IMR-90 (cell line): ENCODE data around the gene TTLL4. TPM values are rescaled to one million over a fixed set of nuclear protein-coding genes. Genes with fewer than 3 reads are reported as not detected.

Source experiments
- ATAC-seq: fragments of 200-7000 bp; cut with Tn5 transposase; 2 replicates; pipeline ENCODE4 v1.9.1; 2020; ENCODE audit warnings: low read depth, mild to moderate bottlenecking, moderate library complexity
- BruUV-seq: library from RNA; stranded (reverse); fragments of 400-500 nt; replicated peaks from 2 replicates; lab custom pipeline; 2021; lab: Mats Ljungman, UMichigan
- CTCF ChIA-PET: fragments of 300-600 bp; formaldehyde crosslinking; extraction: SDS; loops from one replicate; lab custom pipeline; 2021; ENCODE audit warnings: antibody characterized with exemption; lab: Yijun Ruan, JAX
- POLR2A ChIA-PET: fragments of 300-600 bp; sonication (Branson Sonifier 250); formaldehyde crosslinking; loops from one replicate; lab custom pipeline; 2022; ENCODE audit warnings: antibody characterized with exemption; ENCODE audit not compliant: unreplicated experiment; lab: Charles Lee
- DNase-seq: peaks from one replicate; pipeline ENCODE4 v3.0.0; 2013
- H2AFZ ChIP-seq: replicated peaks from 2 replicates; pipeline ENCODE3; 2013; ENCODE audit warnings: low read length, mild to moderate bottlenecking; ENCODE audit not compliant: poor library complexity
- H2AK5ac ChIP-seq: 2 replicates; pipeline ENCODE4 v1.6.1; 2013; ENCODE audit warnings: low read depth, low read length, inconsistent platforms
- H2AK9ac ChIP-seq: replicated peaks from 2 replicates; pipeline ENCODE3; 2013; ENCODE audit warnings: mild to moderate bottlenecking, low read depth, low read length, moderate library complexity; ENCODE audit not compliant: poor library complexity
- H2BK120ac ChIP-seq: 2 replicates; pipeline ENCODE4 v1.6.1; 2013; ENCODE audit warnings: low read depth, low read length, inconsistent platforms
- H2BK15ac ChIP-seq: 3 replicates; pipeline ENCODE4 v1.6.1; 2013; ENCODE audit warnings: low read depth, low read length, inconsistent platforms
- H2BK20ac ChIP-seq: 2 replicates; pipeline ENCODE4 v1.6.1; 2013; ENCODE audit warnings: low read depth, mild to moderate bottlenecking, inconsistent platforms, low read length, moderate library complexity
- H2BK5ac ChIP-seq: 2 replicates; pipeline ENCODE4 v1.6.1; 2013; ENCODE audit warnings: mild to moderate bottlenecking, low read depth, low read length, inconsistent platforms; ENCODE audit not compliant: poor library complexity, severe bottlenecking
- H3K14ac ChIP-seq: replicated peaks from 2 replicates; pipeline ENCODE4 v1.6.1; 2013; ENCODE audit warnings: low read depth, low read length, inconsistent platforms
- H3K18ac ChIP-seq: 2 replicates; pipeline ENCODE4 v1.6.1; 2013; ENCODE audit warnings: low read depth, low read length, control low read depth
- H3K23ac ChIP-seq: 2 replicates; pipeline ENCODE4 v1.6.1; 2013; ENCODE audit warnings: low read depth, low read length, inconsistent platforms
- H3K27ac ChIP-seq: 2 replicates; pipeline ENCODE4 v1.5.1; 2013; ENCODE audit warnings: mild to moderate bottlenecking, control low read depth, low read length; ENCODE audit not compliant: insufficient read depth
- H3K27me3 ChIP-seq: 2 replicates; pipeline ENCODE4 v1.6.1; 2013; ENCODE audit warnings: low read length; ENCODE audit not compliant: control insufficient read depth, insufficient read depth
- H3K36me3 ChIP-seq: 2 replicates; pipeline ENCODE4 v1.6.1; 2013; ENCODE audit warnings: low read length, mixed read lengths; ENCODE audit not compliant: control insufficient read depth, insufficient read depth
- H3K4ac ChIP-seq: 2 replicates; pipeline ENCODE4 v1.6.1; 2013; ENCODE audit warnings: low read depth, low read length, inconsistent platforms
- H3K4me1 ChIP-seq: 2 replicates; pipeline ENCODE4 v1.6.1; 2013; ENCODE audit warnings: low read length, mixed read lengths; ENCODE audit not compliant: control insufficient read depth, insufficient read depth
- H3K4me2 ChIP-seq: 2 replicates; pipeline ENCODE4 v1.6.1; 2013; ENCODE audit warnings: low read depth, mild to moderate bottlenecking, control low read depth, low read length, moderate library complexity
- H3K4me3 ChIP-seq: 2 replicates; pipeline ENCODE4 v1.5.1; 2013; ENCODE audit warnings: low read depth, mild to moderate bottlenecking, control low read depth, low read length, moderate library complexity; ENCODE audit not compliant: insufficient read depth
- H3K56ac ChIP-seq: 2 replicates; pipeline ENCODE4 v1.6.1; 2013; ENCODE audit warnings: low read length, inconsistent platforms; ENCODE audit not compliant: insufficient read depth; ENCODE audit errors: extremely low read depth
- H3K79me1 ChIP-seq, 2 experiments: 2 replicates each; pipeline ENCODE4 v1.6.1; 2013; ENCODE audit warnings: low read length in 2 of 2, inconsistent platforms in 1 of 2, low read depth in 1 of 2
- H3K9ac ChIP-seq: 2 replicates; pipeline ENCODE4 v1.6.1; 2013; ENCODE audit warnings: low read depth, low read length, control low read depth
- H3K9me1 ChIP-seq: 2 replicates; pipeline ENCODE4 v1.6.1; 2013; ENCODE audit warnings: low read length, inconsistent platforms; ENCODE audit not compliant: insufficient read depth
- H3K9me3 ChIP-seq: 2 replicates; pipeline ENCODE4 v1.6.1; 2013; ENCODE audit warnings: low read length; ENCODE audit not compliant: control insufficient read depth, insufficient read depth
- H4K20me1 ChIP-seq: 2 replicates; pipeline ENCODE4 v1.6.1; 2013; ENCODE audit warnings: low read length, inconsistent platforms; ENCODE audit not compliant: insufficient read depth
- H4K5ac ChIP-seq: 2 replicates; pipeline ENCODE4 v1.6.1; 2013; ENCODE audit warnings: mild to moderate bottlenecking, low read depth, low read length, control low read depth
- H4K8ac ChIP-seq, 2 experiments: 2 replicates each; pipeline ENCODE4 v1.6.1; 2013; ENCODE audit warnings: low read depth in 2 of 2, low read length in 2 of 2, control low read depth in 1 of 2, inconsistent platforms in 1 of 2
- H4K91ac ChIP-seq: 2 replicates; pipeline ENCODE4 v1.6.1; 2013; ENCODE audit warnings: low read depth, low read length, inconsistent platforms; ENCODE audit not compliant: insufficient read depth
- BHLHE40 ChIP-seq: fragments of 150-350 bp; IDR thresholded peaks from 2 replicates; pipeline ENCODE4 v1.6.1; 2016; ENCODE audit warnings: mild to moderate bottlenecking, low read depth, low read length
- CEBPB ChIP-seq: IDR thresholded peaks from 2 replicates; pipeline ENCODE4 v1.6.1; 2012; ENCODE audit warnings: low read depth, low read length, improper control_type of control experiment
- MXI1 ChIP-seq: IDR thresholded peaks from 2 replicates; pipeline ENCODE4 v1.6.1; 2012; ENCODE audit warnings: low read depth, mild to moderate bottlenecking, low read length, moderate library complexity, borderline replicate concordance
- NFE2L2 ChIP-seq: fragments of 150-350 bp; IDR thresholded peaks from 2 replicates; pipeline ENCODE4 v1.6.1; 2016; ENCODE audit warnings: low read depth, mild to moderate bottlenecking, low read length
- POLR2A ChIP-seq: IDR thresholded peaks from 2 replicates; pipeline ENCODE4 v1.6.1; 2012; ENCODE audit warnings: mild to moderate bottlenecking, low read depth, low read length
- RAD21 ChIP-seq: IDR thresholded peaks from 2 replicates; pipeline ENCODE4 v1.6.1; 2012; ENCODE audit warnings: low read length, improper control_type of control experiment
- RCOR1 ChIP-seq: IDR thresholded peaks from 2 replicates; pipeline ENCODE4 v1.6.1; 2012; ENCODE audit warnings: mild to moderate bottlenecking, low read length, improper control_type of control experiment; ENCODE audit not compliant: insufficient replicate concordance
- RFX5 ChIP-seq: IDR thresholded peaks from 2 replicates; pipeline ENCODE4 v1.8.0; 2012; ENCODE audit warnings: low read depth, mild to moderate bottlenecking, low read length, moderate library complexity
- USF2 ChIP-seq: fragments of 150-350 bp; IDR thresholded peaks from 2 replicates; pipeline ENCODE4 v1.6.1; 2017; ENCODE audit warnings: mild to moderate bottlenecking, antibody characterized with exemption, low read length, low read depth
- WGBS, 2 experiments: methylation state at CpG; one replicate each; pipeline versions ENCODE4 v1.1.5 to v1.1.7; 2013; ENCODE audit warnings: missing lambda C conversion rate in 2 of 2; ENCODE audit not compliant: insufficient read length in 1 of 2; ENCODE audit errors: extremely low coverage in 2 of 2; 5-methylcytosine and 5-hydroxymethylcytosine counted together
- dilution Hi-C: fragments of 300-500 bp; cut with HindIII; formaldehyde crosslinking; loops from one replicate; pipeline ENCODE4 v1.14.3; 2018; ENCODE audit warnings: low sequenced_read_pairs; ENCODE audit not compliant: unreplicated experiment
- in situ Hi-C: fragments of 300-500 bp; cut with MboI; formaldehyde crosslinking; loops from 3 replicates; pipeline ENCODE4 v1.14.3; 2019; ENCODE audit warnings: low sequenced_read_pairs, inconsistent platforms, mixed read lengths
- intact Hi-C: fragments of 100-400 bp; cut with micrococcal nuclease; formaldehyde crosslinking; loops from 2 replicates; pipeline ENCODE4 v1.10.0; 2022
- polyA plus RNA-seq, 3 experiments: library from polyadenylated mRNA; depleted of rRNA; stranded (reverse); fragments of >200 nt; gene quantifications; 2 replicates each; pipeline ENCODE4 v1.2.3, GENCODE V29; 2012; ENCODE audit warnings: low replicate concordance in 1 of 3
- total RNA-seq: library from RNA; depleted of rRNA; stranded (reverse); fragments of >200 nt; gene quantifications from 2 replicates; pipeline ENCODE4 v1.2.3, GENCODE V29; 2012

Gene TTLL4
- total and polyA plus RNA-seq, 2 of the 4 experiments (the other 2 are of a cell fraction), result 9.0 to 22.9 TPM

DNA sequence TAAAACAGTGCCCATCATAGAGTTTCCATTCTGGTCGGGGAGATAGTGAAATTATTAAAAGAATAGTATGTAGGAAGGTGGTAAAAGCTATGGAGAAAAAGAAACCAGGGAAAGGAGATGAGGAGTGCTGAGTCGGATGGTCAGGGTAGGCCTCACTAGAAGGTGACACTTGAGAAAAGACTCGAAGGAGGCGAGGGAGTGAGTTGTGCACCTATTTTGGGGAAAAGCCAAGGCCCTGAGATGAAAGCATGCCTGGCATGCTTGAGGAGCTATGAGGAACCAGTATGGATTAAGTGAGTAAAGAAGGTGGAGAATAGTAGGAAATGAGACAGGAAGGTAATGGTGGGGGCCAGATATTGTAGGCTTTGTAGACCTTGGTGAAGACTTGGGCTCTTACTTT, 7.3 kb upstream of the TTLL4 start:
- no peaks in the 10 kb centered on the region for H3K27me3 ChIP-seq
- CTCF ChIA-PET, result interaction anchor here (1.3 kb wide), 1 partner anchor 144 kb away, joined by 3 read pairs; no protein-coding TSS in a partner anchor

More for the DNA sequence above, 7.3 kb upstream of the TTLL4 start:
- no peak overlapping the region for H3K23ac ChIP-seq
- WGBS, 2 experiments, result 88% methylated on average over 4 of the region's 4 CpGs; no CpG with 5 or more reads in 1 of the 2 experiments
- H2AK9ac ChIP-seq, result no peak overlapping the region
- TF ChIP-seq RFX5, result no peak
- no peak for TF ChIP-seq POLR2A
- no peak for TF ChIP-seq RAD21
- no peak for TF ChIP-seq NFE2L2
- no peak for TF ChIP-seq USF2
- no peak for TF ChIP-seq BHLHE40
- TF ChIP-seq CEBPB, result no peak
- TF ChIP-seq MXI1, result no peak
- no peak for TF ChIP-seq RCOR1
- BruUV-seq, result no TSS peak
- H3K4me2 ChIP-seq, result no peak overlapping the region
- no peaks in the 10 kb centered on the region for H3K9me1 ChIP-seq
- no peaks in the 10 kb centered on the region for H3K9me3 ChIP-seq
- no peak overlapping the region for H4K91ac ChIP-seq
- in situ Hi-C loops (no loop called here), dilution Hi-C loops (no loop called here), intact Hi-C loops (no loop called here)
- H2AFZ ChIP-seq, result no peak overlapping the region
- H4K8ac ChIP-seq, result no peak overlapping the region
- H3K4me1 ChIP-seq, result no peaks in the 10 kb centered on the region
- H2AK5ac ChIP-seq, result no peak overlapping the region
- H3K4ac ChIP-seq, result no peak overlapping the region
- H2BK15ac ChIP-seq, result no peak overlapping the region
- no peaks in the 10 kb centered on the region for H3K79me1 ChIP-seq
- H2BK20ac ChIP-seq, result no peak overlapping the region
- no peak overlapping the region for H3K18ac ChIP-seq
- H4K20me1 ChIP-seq, result no peaks in the 10 kb centered on the region
- H3K14ac ChIP-seq, result no peak overlapping the region
- H3K9ac ChIP-seq, result no peak overlapping the region
- DNase-seq (no peak), ATAC-seq (no peak)
- H2BK5ac ChIP-seq, result no peak overlapping the region
- H3K56ac ChIP-seq, result no peak overlapping the region
- H4K5ac ChIP-seq, result no peak overlapping the region
- POLR2A ChIA-PET, result no interaction called here
- no peak overlapping the region for H3K4me3 ChIP-seq
- H3K27ac ChIP-seq, result no peak overlapping the region
- H2BK120ac ChIP-seq, result no peak overlapping the region
- peaks cover 14% of the 10 kb centered on the region for H3K36me3 ChIP-seq
